GM21529 (cell line): ENCODE results near the gene PTPRN2.
"Not testable (repeated sequence)": the region's sequence is repeated elsewhere in the genome, so short reads cannot be mapped to it uniquely, and the experiment has no call there.

ENCODE experiments used
- ATAC-seq: cut with Tn5 transposase; IDR thresholded peaks from one replicate; pipeline ENCODE4 v1.9.1; 2021; ENCODE audit not compliant: unreplicated experiment

The PTPRN2 gene

DNA sequence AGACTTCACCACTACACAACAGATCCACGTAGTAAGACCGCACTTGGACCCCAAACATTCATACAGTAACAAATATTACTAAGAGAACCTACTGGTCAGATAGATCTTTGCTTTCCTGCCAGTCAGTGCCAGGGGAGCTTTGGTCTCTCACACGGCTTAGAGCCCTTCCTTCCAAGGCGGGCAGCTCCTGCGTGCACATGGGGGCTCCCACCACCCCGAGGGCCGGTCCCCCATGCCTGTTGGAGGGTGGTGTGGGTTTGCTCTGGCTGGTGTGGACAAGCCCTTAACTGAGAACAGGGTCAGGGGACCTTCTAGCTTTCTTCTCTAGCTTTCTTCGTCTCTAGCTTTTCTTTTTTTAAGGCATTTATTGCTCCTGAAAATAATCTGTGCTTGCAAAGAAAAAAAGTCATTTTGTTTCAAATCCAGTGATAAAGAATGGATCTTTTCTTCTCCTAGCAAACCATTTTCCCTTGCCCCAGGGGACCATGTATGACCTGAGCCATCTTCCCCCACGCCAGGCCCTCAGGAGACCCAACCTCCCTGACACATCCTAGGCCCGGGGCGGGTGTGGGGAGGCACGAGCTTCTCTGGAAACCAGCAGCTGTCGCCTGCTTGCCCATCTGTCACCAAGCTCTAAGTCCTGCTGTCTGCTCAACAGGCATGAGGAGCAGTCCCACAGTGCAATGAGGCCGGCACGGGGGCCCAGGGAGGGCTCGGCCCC is 591.1 kb downstream of the PTPRN2 start:
- ATAC-seq, result no peak

- ATAC-seq, result no peak
Observed at GRCh38 chr7:157995815-157996214, 591.8 kb downstream of the PTPRN2 start.

GRCh38 chr7:157994319-157994718 is 593.3 kb downstream of the PTPRN2 start:
- no peak for ATAC-seq

DNA sequence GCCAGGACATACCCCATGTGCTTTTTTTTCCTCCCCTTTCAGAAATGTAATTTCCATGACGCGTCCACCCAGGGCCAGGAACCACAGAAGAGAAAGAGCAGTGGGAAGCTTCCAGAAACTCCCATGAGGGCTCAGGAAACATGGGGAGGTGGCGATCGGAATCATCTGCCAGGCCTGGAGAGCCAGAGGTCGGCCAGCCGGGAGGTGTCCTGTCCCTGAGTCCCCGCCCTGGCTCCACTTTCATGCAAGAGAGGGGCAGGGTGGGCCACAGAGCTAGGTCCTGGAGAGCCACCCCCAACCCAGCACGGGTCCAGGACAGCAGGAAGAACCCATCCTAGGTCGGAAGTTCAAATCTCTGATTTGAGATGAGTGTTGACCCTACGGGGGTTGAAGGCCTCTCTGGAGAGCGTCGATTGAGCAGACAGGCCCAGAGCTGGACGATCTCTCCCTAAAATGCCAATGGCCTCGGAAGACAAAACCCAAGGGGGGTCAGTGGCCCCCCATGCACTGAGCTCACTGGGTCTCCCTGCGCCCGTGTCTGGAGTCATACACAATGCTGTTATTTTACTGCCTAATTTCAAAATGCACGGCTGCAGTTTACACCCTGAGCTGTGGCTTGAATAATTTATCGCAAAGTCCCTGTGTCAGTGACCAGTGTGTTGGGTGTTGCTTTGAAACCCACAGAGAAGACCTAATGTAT is 594.1 kb downstream of the PTPRN2 start:
- ATAC-seq, result no peak

GRCh38 chr7:157992511-157993160 is 595.0 kb downstream of the PTPRN2 start:
- ATAC-seq, result no peak

- no peak for ATAC-seq
Observed at GRCh38 chr7:157991761-157992160, 595.9 kb downstream of the PTPRN2 start.

DNA sequence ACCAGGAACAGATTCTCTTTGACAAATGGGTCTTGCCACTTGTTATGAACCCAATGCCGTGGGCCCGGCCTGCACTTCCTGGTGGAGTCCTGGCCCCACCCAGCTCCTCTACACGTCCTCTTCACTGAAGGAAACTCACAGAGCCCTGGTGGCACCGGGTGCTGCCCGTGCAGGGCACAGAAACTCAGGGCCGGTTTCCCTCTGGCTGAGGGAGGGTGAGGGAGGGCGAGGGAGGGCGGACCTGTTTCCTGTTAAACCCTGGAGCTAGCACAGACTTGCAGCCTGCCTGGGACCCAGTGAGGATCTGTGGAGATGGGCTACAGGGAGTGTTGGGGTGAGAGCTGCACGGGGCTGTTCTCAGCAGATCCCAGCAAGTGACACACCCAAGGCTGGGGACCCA is 596.3 kb downstream of the PTPRN2 start:
- ATAC-seq, result no peak

GRCh38 chr7:157990881-157991250 is 596.8 kb downstream of the PTPRN2 start:
- ATAC-seq, result no peak

DNA sequence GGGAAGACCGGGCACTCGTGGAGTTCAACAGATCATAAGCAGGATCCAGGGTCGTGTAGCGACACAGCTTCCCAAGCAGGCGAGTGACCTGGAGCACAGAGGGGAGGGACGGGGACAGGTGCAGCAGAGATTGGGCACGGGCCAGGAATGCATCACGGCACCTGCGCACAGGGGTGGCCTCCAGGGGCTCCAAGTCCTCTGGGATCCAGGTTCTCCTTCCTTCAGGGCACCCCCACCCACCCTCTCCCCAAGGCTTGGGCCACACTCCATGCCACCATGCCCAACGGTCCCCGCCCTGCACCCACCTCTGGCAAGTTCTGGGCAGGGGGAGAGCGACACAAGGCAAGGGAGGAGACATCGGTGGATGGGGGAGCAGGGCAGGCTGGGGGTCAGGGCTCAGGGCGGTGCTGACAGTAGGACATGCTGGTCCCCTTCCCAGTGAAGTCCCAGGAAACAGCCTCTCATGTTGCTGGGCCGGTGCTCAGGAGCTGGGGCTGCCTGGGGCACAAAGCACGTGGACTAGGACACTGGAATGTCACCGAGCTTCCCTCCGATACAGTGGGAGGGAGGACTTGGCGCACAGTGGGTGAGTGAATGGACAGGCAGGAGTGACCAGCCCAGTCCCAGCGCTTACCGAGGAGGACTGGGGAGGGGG is 597.3 kb downstream of the PTPRN2 start:
- ATAC-seq, result no peak

- no peak for ATAC-seq
Observed at GRCh38 chr7:157989589-157989988, 598.0 kb downstream of the PTPRN2 start.

GRCh38 chr7:157987906-157988305 is 599.7 kb downstream of the PTPRN2 start:
- ATAC-seq, result no peak

DNA sequence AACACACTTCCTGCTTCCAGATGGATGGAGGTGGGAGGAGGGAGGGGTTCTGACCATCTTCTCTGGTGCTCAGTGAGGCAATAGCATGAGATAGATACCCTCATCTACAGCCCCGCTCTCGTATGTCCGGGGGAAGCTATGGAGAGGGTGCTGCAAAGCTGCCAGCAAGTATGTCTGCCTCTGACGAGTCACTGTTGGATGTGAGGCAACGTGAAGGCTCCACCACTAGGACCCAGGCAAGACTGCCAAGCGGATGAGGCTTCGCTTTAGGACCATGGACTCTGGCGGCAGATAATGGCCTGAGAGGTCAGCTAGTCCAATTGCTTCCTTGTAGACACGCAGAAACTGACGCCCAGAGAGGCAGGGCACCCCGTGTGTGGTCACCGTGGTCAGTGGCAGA is 601.6 kb downstream of the PTPRN2 start:
- no peak for ATAC-seq

DNA sequence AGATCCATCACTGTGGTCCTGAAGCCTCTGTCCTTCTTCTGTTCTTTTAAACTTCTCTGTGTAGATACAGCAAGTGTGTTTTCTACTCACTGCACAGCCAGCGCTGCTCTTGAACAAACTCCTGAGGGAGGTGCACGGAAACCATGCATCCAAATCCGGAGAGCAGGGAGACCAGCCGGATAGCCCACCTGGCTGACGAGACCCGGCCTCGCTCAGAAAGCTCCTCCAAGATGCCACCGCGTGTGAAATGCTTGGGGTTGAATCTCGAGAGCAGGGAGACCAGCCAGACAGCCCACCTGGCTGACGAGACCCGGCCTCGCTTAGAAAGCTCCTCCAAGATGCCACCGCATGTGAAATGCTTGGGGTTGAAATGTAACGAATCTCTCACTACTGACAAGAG is 602.0 kb downstream of the PTPRN2 start:
- ATAC-seq, result no peak

DNA sequence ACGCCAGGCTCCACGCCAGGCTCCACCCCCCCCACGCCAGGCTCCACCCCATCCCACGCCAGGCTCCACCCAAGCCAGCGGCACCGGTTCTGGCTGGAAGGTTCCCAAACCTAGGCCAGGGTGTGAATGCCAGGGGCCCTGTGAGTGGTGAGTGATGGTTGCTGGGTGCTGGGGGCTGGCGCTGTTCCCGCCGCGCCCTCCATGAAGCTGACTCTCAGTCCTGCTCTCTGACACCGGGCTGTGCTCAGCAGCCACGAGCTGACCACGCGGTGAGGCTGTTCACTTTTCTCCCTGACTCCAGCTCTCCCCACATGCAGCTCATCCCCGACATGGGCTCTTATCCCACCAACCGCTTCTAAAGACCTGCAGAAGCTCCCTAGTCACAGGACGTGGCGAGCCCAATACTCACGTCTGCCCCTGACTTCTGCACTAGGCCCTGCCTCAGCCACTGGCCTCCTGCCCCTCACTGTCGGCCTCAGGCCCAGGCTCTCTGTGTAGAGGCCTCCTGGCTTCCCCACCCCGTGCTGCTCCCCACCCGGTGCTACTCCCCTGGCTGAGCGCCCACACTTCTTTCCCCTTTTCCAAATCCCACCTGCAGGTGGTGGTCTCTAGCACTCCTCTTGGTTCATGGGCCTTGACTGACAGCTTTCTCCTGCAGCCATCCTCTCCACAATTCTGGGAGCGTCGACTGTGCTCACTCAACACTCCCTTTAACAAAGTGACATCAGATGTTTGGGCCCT is 603.0 kb downstream of the PTPRN2 start:
- no peak for ATAC-seq

- ATAC-seq, result no peak
Observed at GRCh38 chr7:157983502-157984422, 603.9 kb downstream of the PTPRN2 start.

DNA sequence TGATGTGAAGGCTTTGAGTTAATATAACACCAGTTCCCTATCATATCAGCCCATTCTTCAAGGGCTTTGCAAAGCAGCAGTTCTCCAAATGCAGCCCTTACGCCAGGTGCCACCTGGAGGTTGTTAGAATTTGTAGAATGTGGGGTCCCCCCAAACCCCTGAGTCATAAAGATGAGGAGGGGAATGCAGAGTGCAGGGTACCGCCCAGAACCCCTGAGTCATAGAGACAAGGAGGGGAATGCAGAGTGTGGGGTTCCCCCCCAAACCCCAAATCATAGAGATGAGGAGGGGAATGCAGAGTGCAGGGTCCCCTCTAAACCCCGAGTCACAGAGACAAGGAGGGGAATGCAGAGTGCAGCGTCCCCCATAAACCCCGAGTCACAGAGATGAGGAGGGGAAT is 605.8 kb downstream of the PTPRN2 start:
- ATAC-seq, result no peak

GRCh38 chr7:157980774-157981173 is 606.8 kb downstream of the PTPRN2 start:
- ATAC-seq, result no peak

DNA sequence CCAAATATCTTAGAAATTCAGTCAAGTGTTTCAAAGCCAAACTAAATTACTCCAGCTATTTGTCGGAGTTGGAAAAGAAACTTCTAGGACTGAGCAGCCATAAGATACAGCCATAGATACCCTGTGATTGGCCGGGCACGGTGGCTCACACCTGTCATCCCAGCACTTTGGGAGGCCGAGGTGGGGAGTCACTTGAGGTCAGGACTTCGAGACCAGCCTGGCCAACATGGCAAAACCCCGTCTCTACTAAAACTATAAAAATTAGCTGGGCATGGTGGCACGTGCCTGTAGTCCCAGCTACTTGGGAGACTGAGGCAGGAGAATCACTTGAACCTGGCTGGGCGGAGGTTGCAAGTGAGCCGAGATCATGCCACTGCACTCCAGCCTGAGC is 607.3 kb downstream of the PTPRN2 start:
- not testable (repeated sequence) for ATAC-seq

GRCh38 chr7:157979636-157980340 is 607.8 kb downstream of the PTPRN2 start:
- ATAC-seq, result no peak
